ENCODE results near the gene FAM3B. TPM values are rescaled to one million over a fixed set of nuclear protein-coding genes. Genes with fewer than 3 reads are reported as not detected.

Gene FAM3B
- total RNA-seq, 2 experiments from 2014 or later, result not detected

GRCh38 chr21:41321211-41321907 is 4.8 kb downstream of the FAM3B start:
- POLR2A ChIA-PET, result no interaction called here
- Mint-ChIP-seq H3K4me3 (no peak overlapping the region), H3K4me1 (ENCODE audit: low read depth) (peaks cover 11% of the 10 kb centered on the region), H3K36me3 (ENCODE audit: low read depth) (no peaks in the 10 kb centered on the region), H3K27ac (no peak overlapping the region), H3K9me3 (ENCODE audit: insufficient read depth) (no peaks in the 10 kb centered on the region), H3K27me3 (ENCODE audit: low read depth) (peaks cover 33% of the 10 kb centered on the region)
- ATAC-seq (peak; percentile 69), DNase-seq (peak; percentile 38)
- CTCF ChIA-PET, result interaction anchor here (0.8 to 2.5 kb wide), 3 partner anchors 16 to 49 kb away, joined by 3 to 17 read pairs (median 3); no protein-coding TSS in a partner anchor

GRCh38 chr21:41321908-41322495 is 5.4 kb downstream of the FAM3B start:
- Mint-ChIP-seq H3K4me3 (no peak overlapping the region), H3K27ac (no peak overlapping the region), H3K9me3 (ENCODE audit: insufficient read depth) (no peaks in the 10 kb centered on the region), H3K4me1 (ENCODE audit: low read depth) (peaks cover 11% of the 10 kb centered on the region), H3K27me3 (ENCODE audit: low read depth) (peaks cover 33% of the 10 kb centered on the region), H3K36me3 (ENCODE audit: low read depth) (no peaks in the 10 kb centered on the region)
- ChIA-PET CTCF (interaction anchor here (2.5 kb wide), 1 partner anchor 39 kb away, joined by 17 read pairs; no protein-coding TSS in a partner anchor), POLR2A (no interaction called here)
- ATAC-seq (no peak), DNase-seq (no peak)

- peaks cover 28% of the 10 kb centered on the region for H3K27me3 Mint-ChIP-seq (ENCODE audit: low read depth)
- CTCF ChIA-PET, result no interaction called here
- ATAC-seq (no peak), DNase-seq (no peak)
- POLR2A ChIA-PET, result no interaction called here
- peaks cover 11% of the 10 kb centered on the region for H3K4me1 Mint-ChIP-seq (ENCODE audit: low read depth)
- no peaks in the 10 kb centered on the region for H3K9me3 Mint-ChIP-seq (ENCODE audit: insufficient read depth)
- no peak overlapping the region for H3K27ac Mint-ChIP-seq
- no peaks in the 10 kb centered on the region for H3K36me3 Mint-ChIP-seq (ENCODE audit: low read depth)
- no peak overlapping the region for H3K4me3 Mint-ChIP-seq
These were observed 6.1 kb downstream of the FAM3B start for GRCh38 chr21:41322496-41323382.

- Mint-ChIP-seq H3K27ac (no peak overlapping the region), H3K36me3 (ENCODE audit: low read depth) (no peaks in the 10 kb centered on the region), H3K27me3 (ENCODE audit: low read depth) (peaks cover 13% of the 10 kb centered on the region), H3K9me3 (ENCODE audit: insufficient read depth) (no peaks in the 10 kb centered on the region), H3K4me1 (ENCODE audit: low read depth) (peaks cover 11% of the 10 kb centered on the region), H3K4me3 (no peak overlapping the region)
- POLR2A ChIA-PET, result no interaction called here
- DNase-seq, result no peak
- no peak for ATAC-seq
- CTCF ChIA-PET, result interaction anchor here (1.0 to 2.7 kb wide), 2 partner anchors 11 to 42 kb away, joined by 3 to 7 read pairs; no protein-coding TSS in a partner anchor
These were observed 8.7 kb downstream of the FAM3B start for GRCh38 chr21:41325138-41325912.

GRCh38 chr21:41326414-41327080 is 9.9 kb downstream of the FAM3B start:
- Mint-ChIP-seq H3K27me3 (ENCODE audit: low read depth) (peaks cover 11% of the 10 kb centered on the region), H3K36me3 (ENCODE audit: low read depth) (no peaks in the 10 kb centered on the region), H3K4me1 (ENCODE audit: low read depth) (peaks cover 4% of the 10 kb centered on the region), H3K9me3 (ENCODE audit: insufficient read depth) (no peaks in the 10 kb centered on the region), H3K4me3 (no peak overlapping the region), H3K27ac (no peak overlapping the region)
- ATAC-seq (no peak), DNase-seq (no peak)
- ChIA-PET POLR2A (no interaction called here), CTCF (interaction anchor here (1.5 to 2.7 kb wide), 2 partner anchors 43 to 92 kb away, joined by 4 to 7 read pairs; no protein-coding TSS in a partner anchor)

- Mint-ChIP-seq H3K27me3 (ENCODE audit: low read depth) (peaks cover 18% of the 10 kb centered on the region), H3K36me3 (ENCODE audit: low read depth) (no peaks in the 10 kb centered on the region), H3K4me3 (no peak overlapping the region), H3K9me3 (ENCODE audit: insufficient read depth) (no peaks in the 10 kb centered on the region), H3K27ac (no peak overlapping the region), H3K4me1 (ENCODE audit: low read depth) (no peaks in the 10 kb centered on the region)
- ChIA-PET CTCF (interaction anchor here (1.5 kb wide), 1 partner anchor 90 kb away, joined by 4 read pairs; no protein-coding TSS in a partner anchor), POLR2A (no interaction called here)
- DNase-seq (no peak), ATAC-seq (no peak)
These were observed 11.2 kb downstream of the FAM3B start for GRCh38 chr21:41327753-41328152.

GRCh38 chr21:41328660-41329607 is 12.3 kb downstream of the FAM3B start:
- Mint-ChIP-seq H3K36me3 (ENCODE audit: low read depth) (no peaks in the 10 kb centered on the region), H3K4me1 (ENCODE audit: low read depth) (no peaks in the 10 kb centered on the region), H3K27me3 (ENCODE audit: low read depth) (peaks cover 23% of the 10 kb centered on the region), H3K4me3 (no peak overlapping the region), H3K9me3 (ENCODE audit: insufficient read depth) (no peaks in the 10 kb centered on the region), H3K27ac (no peak overlapping the region)
- DNase-seq, result no peak
- ATAC-seq, result no peak
- CTCF ChIA-PET, result no interaction called here
- POLR2A ChIA-PET, result no interaction called here

- DNase-seq, result no peak
- Mint-ChIP-seq H3K36me3 (ENCODE audit: low read depth) (no peaks in the 10 kb centered on the region), H3K4me3 (no peak overlapping the region), H3K9me3 (ENCODE audit: insufficient read depth) (no peaks in the 10 kb centered on the region), H3K4me1 (ENCODE audit: low read depth) (no peaks in the 10 kb centered on the region), H3K27ac (no peak overlapping the region), H3K27me3 (ENCODE audit: low read depth) (peaks cover 19% of the 10 kb centered on the region)
- POLR2A ChIA-PET, result interaction anchor here (1.3 kb wide), 1 partner anchor 10 kb away, joined by 3 read pairs; no protein-coding TSS in a partner anchor
- ATAC-seq, result no peak
- CTCF ChIA-PET, result interaction anchor here (1.1 kb wide), 1 partner anchor 50 kb away, joined by 3 read pairs; no protein-coding TSS in a partner anchor
These were observed 17.2 kb downstream of the FAM3B start for GRCh38 chr21:41333752-41334151.

- Mint-ChIP-seq H3K27me3 (ENCODE audit: low read depth) (peaks cover 20% of the 10 kb centered on the region), H3K27ac (no peak overlapping the region), H3K4me3 (no peak overlapping the region), H3K4me1 (ENCODE audit: low read depth) (no peaks in the 10 kb centered on the region), H3K36me3 (ENCODE audit: low read depth) (no peaks in the 10 kb centered on the region), H3K9me3 (ENCODE audit: insufficient read depth) (no peaks in the 10 kb centered on the region)
- ATAC-seq (no peak), DNase-seq (no peak)
- ChIA-PET CTCF (interaction anchor here (1.0 kb wide), 1 partner anchor 17 kb away, joined by 3 read pairs; no protein-coding TSS in a partner anchor), POLR2A (no interaction called here)
These were observed 20.9 kb downstream of the FAM3B start for GRCh38 chr21:41337515-41337914.

- no peak for ATAC-seq
- no peaks in the 10 kb centered on the region for H3K36me3 Mint-ChIP-seq (ENCODE audit: low read depth)
These were observed 21.9 kb downstream of the FAM3B start for GRCh38 chr21:41338455-41338854.

More at GRCh38 chr21:41338455-41338854, 21.9 kb downstream of the FAM3B start:
- POLR2A ChIA-PET, result no interaction called here
- DNase-seq, result no peak
- no peaks in the 10 kb centered on the region for H3K9me3 Mint-ChIP-seq (ENCODE audit: insufficient read depth)
- peaks cover 17% of the 10 kb centered on the region for H3K27me3 Mint-ChIP-seq (ENCODE audit: low read depth)
- H3K4me3 Mint-ChIP-seq, result no peak overlapping the region
- H3K4me1 Mint-ChIP-seq (ENCODE audit: low read depth), result no peaks in the 10 kb centered on the region
- CTCF ChIA-PET, result no interaction called here
- H3K27ac Mint-ChIP-seq, result no peak overlapping the region
